ENCODE results near the gene RASSF4.

The RASSF4 gene

DNA sequence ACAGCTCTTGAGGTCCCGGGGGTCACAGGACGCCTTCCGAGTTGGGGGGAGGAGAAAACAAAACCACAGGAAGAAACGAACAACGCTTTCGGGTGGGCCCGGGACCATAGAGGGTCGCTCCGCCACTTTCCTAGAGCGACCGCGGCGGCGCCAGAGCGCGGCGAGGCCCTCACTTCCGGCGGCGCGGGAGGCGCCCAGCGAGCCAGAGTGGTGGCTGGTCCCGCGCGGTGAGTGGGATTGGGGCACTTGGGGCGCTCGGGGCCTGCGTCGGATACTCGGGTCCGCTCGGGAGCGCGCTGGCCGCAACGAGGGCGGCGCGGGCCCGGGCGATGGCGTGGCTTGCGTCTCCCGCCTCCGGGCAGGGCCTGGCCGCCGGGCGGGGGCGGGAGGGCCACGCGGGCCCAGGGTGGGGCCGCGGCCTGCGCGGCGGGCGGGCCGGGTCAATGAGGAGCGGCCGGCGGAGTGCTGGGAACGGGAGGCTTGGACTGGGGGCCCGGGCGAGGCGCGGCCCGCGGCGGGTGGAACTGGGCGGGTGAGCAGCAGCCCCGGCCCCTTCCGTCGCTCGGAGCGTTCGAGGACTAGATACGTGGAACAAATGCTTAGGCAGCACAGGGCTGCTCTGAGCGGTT is 41.3 kb downstream of the RASSF4 start, which contains the start of gene ZNF22 (continued):
- TF ChIP-seq ZNF624 (tag by site-specific recombination; IDR thresholded peaks at IDR 0.05) (no peak), SCRT2 (tag by site-specific recombination; IDR thresholded peaks at IDR 0.05) (no peak), ZNF837 (tag by site-specific recombination; IDR thresholded peaks at IDR 0.05) (no peak), ZNF184 (tag by site-specific recombination; IDR thresholded peaks at IDR 0.05) (no peak), ZFP69B (tag by site-specific recombination; IDR thresholded peaks at IDR 0.05) (peak; percentile 75)
- TF ChIP-seq, protein P1, sequence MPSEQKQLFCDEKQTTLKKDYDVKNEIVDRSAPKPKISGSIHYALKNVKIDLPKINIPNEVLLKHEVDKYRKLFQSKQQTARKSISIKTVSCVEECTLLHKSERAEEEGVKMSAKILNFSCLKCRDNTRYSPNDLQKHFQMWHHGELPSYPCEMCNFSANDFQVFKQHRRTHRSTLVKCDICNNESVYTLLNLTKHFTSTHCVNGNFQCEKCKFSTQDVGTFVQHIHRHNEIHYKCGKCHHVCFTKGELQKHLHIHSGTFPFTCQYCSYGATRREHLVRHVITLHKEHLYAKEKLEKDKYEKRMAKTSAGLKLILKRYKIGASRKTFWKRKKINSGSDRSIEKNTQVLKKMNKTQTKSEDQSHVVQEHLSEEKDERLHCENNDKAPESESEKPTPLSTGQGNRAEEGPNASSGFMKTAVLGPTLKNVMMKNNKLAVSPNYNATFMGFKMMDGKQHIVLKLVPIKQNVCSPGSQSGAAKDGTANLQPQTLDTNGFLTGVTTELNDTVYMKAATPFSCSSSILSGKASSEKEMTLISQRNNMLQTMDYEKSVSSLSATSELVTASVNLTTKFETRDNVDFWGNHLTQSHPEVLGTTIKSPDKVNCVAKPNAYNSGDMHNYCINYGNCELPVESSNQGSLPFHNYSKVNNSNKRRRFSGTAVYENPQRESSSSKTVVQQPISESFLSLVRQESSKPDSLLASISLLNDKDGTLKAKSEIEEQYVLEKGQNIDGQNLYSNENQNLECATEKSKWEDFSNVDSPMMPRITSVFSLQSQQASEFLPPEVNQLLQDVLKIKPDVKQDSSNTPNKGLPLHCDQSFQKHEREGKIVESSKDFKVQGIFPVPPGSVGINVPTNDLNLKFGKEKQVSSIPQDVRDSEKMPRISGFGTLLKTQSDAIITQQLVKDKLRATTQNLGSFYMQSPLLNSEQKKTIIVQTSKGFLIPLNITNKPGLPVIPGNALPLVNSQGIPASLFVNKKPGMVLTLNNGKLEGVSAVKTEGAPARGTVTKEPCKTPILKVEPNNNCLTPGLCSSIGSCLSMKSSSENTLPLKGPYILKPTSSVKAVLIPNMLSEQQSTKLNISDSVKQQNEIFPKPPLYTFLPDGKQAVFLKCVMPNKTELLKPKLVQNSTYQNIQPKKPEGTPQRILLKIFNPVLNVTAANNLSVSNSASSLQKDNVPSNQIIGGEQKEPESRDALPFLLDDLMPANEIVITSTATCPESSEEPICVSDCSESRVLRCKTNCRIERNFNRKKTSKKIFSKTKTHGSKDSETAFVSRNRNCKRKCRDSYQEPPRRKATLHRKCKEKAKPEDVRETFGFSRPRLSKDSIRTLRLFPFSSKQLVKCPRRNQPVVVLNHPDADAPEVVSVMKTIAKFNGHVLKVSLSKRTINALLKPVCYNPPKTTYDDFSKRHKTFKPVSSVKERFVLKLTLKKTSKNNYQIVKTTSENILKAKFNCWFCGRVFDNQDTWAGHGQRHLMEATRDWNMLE (tag by site-specific recombination; conservative IDR thresholded peaks at IDR 0.05; ENCODE audit: low read depth): peak; percentile 69
- TF ChIP-seq, protein P2, sequence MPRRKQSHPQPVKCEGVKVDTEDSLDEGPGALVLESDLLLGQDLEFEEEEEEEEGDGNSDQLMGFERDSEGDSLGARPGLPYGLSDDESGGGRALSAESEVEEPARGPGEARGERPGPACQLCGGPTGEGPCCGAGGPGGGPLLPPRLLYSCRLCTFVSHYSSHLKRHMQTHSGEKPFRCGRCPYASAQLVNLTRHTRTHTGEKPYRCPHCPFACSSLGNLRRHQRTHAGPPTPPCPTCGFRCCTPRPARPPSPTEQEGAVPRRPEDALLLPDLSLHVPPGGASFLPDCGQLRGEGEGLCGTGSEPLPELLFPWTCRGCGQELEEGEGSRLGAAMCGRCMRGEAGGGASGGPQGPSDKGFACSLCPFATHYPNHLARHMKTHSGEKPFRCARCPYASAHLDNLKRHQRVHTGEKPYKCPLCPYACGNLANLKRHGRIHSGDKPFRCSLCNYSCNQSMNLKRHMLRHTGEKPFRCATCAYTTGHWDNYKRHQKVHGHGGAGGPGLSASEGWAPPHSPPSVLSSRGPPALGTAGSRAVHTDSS (tag by site-specific recombination; IDR thresholded peaks at IDR 0.05): no peak
- TF ChIP-seq, protein P3, sequence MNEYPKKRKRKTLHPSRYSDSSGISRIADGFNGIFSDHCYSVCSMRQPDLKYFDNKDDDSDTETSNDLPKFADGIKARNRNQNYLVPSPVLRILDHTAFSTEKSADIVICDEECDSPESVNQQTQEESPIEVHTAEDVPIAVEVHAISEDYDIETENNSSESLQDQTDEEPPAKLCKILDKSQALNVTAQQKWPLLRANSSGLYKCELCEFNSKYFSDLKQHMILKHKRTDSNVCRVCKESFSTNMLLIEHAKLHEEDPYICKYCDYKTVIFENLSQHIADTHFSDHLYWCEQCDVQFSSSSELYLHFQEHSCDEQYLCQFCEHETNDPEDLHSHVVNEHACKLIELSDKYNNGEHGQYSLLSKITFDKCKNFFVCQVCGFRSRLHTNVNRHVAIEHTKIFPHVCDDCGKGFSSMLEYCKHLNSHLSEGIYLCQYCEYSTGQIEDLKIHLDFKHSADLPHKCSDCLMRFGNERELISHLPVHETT (tag by site-specific recombination; IDR thresholded peaks at IDR 0.05): no peak
- TF ChIP-seq, protein P4, sequence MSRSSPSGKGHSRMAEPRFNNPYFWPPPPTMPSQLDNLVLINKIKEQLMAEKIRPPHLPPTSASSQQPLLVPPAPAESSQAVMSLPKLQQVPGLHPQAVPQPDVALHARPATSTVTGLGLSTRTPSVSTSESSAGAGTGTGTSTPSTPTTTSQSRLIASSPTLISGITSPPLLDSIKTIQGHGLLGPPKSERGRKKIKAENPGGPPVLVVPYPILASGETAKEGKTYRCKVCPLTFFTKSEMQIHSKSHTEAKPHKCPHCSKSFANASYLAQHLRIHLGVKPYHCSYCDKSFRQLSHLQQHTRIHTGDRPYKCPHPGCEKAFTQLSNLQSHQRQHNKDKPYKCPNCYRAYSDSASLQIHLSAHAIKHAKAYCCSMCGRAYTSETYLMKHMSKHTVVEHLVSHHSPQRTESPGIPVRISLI (tag by site-specific recombination; IDR thresholded peaks at IDR 0.05): no peak

DNA sequence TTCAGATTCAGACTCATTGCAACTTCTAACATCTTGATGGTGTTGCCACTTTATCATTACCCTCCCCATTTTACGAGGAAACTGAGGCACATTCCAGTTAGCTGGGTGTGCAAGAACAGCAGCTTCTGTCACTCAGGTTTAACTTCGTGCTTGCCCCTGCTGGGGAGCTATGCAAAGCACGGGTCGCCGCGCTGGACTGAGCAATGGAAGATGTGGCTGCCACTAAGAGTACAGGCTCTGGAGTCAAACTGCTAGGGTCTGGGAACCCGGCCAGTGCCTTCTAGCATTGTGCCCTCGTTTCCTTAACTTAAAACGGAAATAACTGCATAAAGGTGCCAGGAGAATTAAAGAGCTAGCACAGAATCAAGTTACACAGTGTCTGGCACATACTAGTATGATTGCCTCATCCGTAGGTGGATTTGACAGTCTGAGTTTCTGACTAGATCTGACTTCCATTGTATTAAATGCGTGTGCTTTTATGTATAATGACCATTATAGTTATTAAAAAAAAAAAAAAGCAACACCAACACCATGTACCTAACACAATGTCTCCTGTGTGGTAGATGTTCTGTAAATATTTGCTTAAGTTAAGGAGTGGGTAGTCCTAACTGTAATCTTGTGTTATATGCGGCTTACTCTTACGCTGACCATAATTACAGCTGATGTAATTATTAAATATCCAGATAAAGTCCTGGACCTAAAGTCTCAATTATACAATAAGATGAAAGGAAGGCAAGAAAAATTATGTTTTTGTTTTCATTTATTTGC is 42.0 kb downstream of the RASSF4 start:
- ChIA-PET POLR2A (interaction anchor here (1.2 kb wide), 1 partner anchor 23 kb away, joined by 6 read pairs; the partner anchor contains the start of gene DEPP1), CTCF (interaction anchor here (0.6 to 0.7 kb wide), 2 partner anchors 21 to 1104 kb away, joined by 3 read pairs; no protein-coding TSS in a partner anchor)
- no peaks in the 10 kb centered on the region for H3K36me3 ChIP-seq (ENCODE audit: control insufficient read depth in 2 of 2, insufficient read depth in 1 of 2, low read length in 2 of 2)
- no peaks in the 10 kb centered on the region for H3K9me3 ChIP-seq (ENCODE audit: control insufficient read depth, insufficient read depth, low read depth, low read length)
- peak overlapping the region; percentile 9; the same call in 1 of the 2 replicates for H3K4me3 ChIP-seq (ENCODE audit: low read depth, low read length)
- H3K27ac ChIP-seq (ENCODE audit: extremely low read depth, low read depth, low read length): no peak overlapping the region; the same call in 1 of the 2 replicates
- no peaks in the 10 kb centered on the region for H3K4me1 ChIP-seq (ENCODE audit: control insufficient read depth, insufficient read depth, low read length)
- TF ChIP-seq ZSCAN30 (tag by site-specific recombination; IDR thresholded peaks at IDR 0.05) (no peak), ZNF621 (tag by site-specific recombination; IDR thresholded peaks at IDR 0.05) (no peak), ZBTB7A (tag by site-specific recombination; IDR thresholded peaks at IDR 0.05; ENCODE audit: low read depth) (no peak), YY2 (tag by site-specific recombination; IDR thresholded peaks at IDR 0.05) (no peak), SCRT2 (tag by site-specific recombination; IDR thresholded peaks at IDR 0.05) (no peak), GLIS1 (tag by site-specific recombination; IDR thresholded peaks at IDR 0.05) (no peak), OSR2 (tag by site-specific recombination; IDR thresholded peaks at IDR 0.05) (no peak), ZXDB (tag by site-specific recombination; IDR thresholded peaks at IDR 0.05) (no peak)
- TF ChIP-seq, protein P5, sequence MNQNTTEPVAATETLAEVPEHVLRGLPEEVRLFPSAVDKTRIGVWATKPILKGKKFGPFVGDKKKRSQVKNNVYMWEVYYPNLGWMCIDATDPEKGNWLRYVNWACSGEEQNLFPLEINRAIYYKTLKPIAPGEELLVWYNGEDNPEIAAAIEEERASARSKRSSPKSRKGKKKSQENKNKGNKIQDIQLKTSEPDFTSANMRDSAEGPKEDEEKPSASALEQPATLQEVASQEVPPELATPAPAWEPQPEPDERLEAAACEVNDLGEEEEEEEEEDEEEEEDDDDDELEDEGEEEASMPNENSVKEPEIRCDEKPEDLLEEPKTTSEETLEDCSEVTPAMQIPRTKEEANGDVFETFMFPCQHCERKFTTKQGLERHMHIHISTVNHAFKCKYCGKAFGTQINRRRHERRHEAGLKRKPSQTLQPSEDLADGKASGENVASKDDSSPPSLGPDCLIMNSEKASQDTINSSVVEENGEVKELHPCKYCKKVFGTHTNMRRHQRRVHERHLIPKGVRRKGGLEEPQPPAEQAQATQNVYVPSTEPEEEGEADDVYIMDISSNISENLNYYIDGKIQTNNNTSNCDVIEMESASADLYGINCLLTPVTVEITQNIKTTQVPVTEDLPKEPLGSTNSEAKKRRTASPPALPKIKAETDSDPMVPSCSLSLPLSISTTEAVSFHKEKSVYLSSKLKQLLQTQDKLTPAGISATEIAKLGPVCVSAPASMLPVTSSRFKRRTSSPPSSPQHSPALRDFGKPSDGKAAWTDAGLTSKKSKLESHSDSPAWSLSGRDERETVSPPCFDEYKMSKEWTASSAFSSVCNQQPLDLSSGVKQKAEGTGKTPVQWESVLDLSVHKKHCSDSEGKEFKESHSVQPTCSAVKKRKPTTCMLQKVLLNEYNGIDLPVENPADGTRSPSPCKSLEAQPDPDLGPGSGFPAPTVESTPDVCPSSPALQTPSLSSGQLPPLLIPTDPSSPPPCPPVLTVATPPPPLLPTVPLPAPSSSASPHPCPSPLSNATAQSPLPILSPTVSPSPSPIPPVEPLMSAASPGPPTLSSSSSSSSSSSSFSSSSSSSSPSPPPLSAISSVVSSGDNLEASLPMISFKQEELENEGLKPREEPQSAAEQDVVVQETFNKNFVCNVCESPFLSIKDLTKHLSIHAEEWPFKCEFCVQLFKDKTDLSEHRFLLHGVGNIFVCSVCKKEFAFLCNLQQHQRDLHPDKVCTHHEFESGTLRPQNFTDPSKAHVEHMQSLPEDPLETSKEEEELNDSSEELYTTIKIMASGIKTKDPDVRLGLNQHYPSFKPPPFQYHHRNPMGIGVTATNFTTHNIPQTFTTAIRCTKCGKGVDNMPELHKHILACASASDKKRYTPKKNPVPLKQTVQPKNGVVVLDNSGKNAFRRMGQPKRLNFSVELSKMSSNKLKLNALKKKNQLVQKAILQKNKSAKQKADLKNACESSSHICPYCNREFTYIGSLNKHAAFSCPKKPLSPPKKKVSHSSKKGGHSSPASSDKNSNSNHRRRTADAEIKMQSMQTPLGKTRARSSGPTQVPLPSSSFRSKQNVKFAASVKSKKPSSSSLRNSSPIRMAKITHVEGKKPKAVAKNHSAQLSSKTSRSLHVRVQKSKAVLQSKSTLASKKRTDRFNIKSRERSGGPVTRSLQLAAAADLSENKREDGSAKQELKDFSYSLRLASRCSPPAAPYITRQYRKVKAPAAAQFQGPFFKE (tag by site-specific recombination; IDR thresholded peaks at IDR 0.05; ENCODE audit: borderline replicate concordance): no peak
- TF ChIP-seq, protein P4 (tag by site-specific recombination; IDR thresholded peaks at IDR 0.05): no peak
